OCI-LY7 (cell line): ENCODE data around the gene NKX2-1.

Experiments
- CTCF ChIP-seq: fragments of 200-600 bp; sonication (generic); conservative IDR thresholded peaks from 2 replicates; pipeline ENCODE4 v1.5.1; 2014; ENCODE audit warnings: mild to moderate bottlenecking, antibody characterized with exemption, low read length, moderate library complexity, mixed read lengths
- EZH2phosphoT487 ChIP-seq: fragments of 200-600 bp; sonication (generic); IDR thresholded peaks from 2 replicates; pipeline ENCODE4 v1.6.1; 2018; ENCODE audit warnings: low read depth, borderline replicate concordance, mild to moderate bottlenecking, mixed run types, antibody characterized with exemption, low read length, moderate library complexity, mixed read lengths

GRCh38 chr14:36524874-36525745, 5.1 kb upstream of the NKX2-1 start:
- no peak for TF ChIP-seq CTCF
- no peak for TF ChIP-seq EZH2phosphoT487
